Stimulated activated CD8-positive, alpha-beta memory T cell treated with anti-CD3 and anti-CD28 coated beads, Interleukin-15, amount 100 ng/mL, for 4 hours (primary cell): ENCODE results near the gene NELFCD.
A peak's percentile ranks its signal among the peaks of the same experiment; 100 is the strongest.
"Not testable (repeated sequence)": the region's sequence is repeated elsewhere in the genome, so short reads cannot be mapped to it uniquely, and the experiment has no call there.

ENCODE experiments used
- DNase-seq, 2 donors: peaks; one replicate each; pipeline ENCODE4 v3.0.0-alpha.2; 2020; ENCODE audit warnings: low read depth in 2 of 2

Gene NELFCD

GRCh38 chr20:58980711-58981627 lies at the start of gene NELFCD:
Gene NELFCD, plus strand, starts transcription at chr20:58981256. Its CDS starts 54 bp downstream, at chr20:58981310.
- peak; percentile 65 to 78 for DNase-seq

- no peak for DNase-seq
Measured at GRCh38 chr20:58932170-58932569, 48.9 kb upstream of the NELFCD start.

- no peak for DNase-seq
Measured at GRCh38 chr20:58938078-58938477, 43.0 kb upstream of the NELFCD start.

GRCh38 chr20:58938541-58938940 lies 42.5 kb upstream of the NELFCD start:
- no peak for DNase-seq

- no peak for DNase-seq
Measured at GRCh38 chr20:58941471-58941870, 39.6 kb upstream of the NELFCD start.

GRCh38 chr20:58942549-58942948 lies 38.5 kb upstream of the NELFCD start:
- no peak for DNase-seq

GRCh38 chr20:58944610-58945009 lies 36.4 kb upstream of the NELFCD start:
- DNase-seq: no peak

- no peak for DNase-seq
Measured at GRCh38 chr20:58945965-58946631, 35.0 kb upstream of the NELFCD start.

- DNase-seq: not testable (repeated sequence)
Measured at GRCh38 chr20:58947797-58948388, 33.2 kb upstream of the NELFCD start.

- no peak for DNase-seq
Measured at GRCh38 chr20:58950603-58951002, 30.5 kb upstream of the NELFCD start.

GRCh38 chr20:58953050-58953449 lies 28.0 kb upstream of the NELFCD start:
- no peak for DNase-seq

- DNase-seq: no peak
Measured at GRCh38 chr20:58956078-58956477, 25.0 kb upstream of the NELFCD start.

- no peak for DNase-seq
Measured at GRCh38 chr20:58959652-58960051, 21.4 kb upstream of the NELFCD start.

- DNase-seq: no peak
Measured at GRCh38 chr20:58963060-58963584, 17.9 kb upstream of the NELFCD start.

- DNase-seq: not testable (repeated sequence)
Measured at GRCh38 chr20:58963922-58964321, 17.1 kb upstream of the NELFCD start.

GRCh38 chr20:58965270-58966064 lies 15.6 kb upstream of the NELFCD start:
- DNase-seq: no peak

GRCh38 chr20:58967652-58968429 lies 13.2 kb upstream of the NELFCD start:
- no peak for DNase-seq

- no peak for DNase-seq
Measured at GRCh38 chr20:58969439-58969838, 11.6 kb upstream of the NELFCD start.

GRCh38 chr20:58970146-58970545 lies 10.9 kb upstream of the NELFCD start:
- no peak for DNase-seq

GRCh38 chr20:58971429-58971828 lies 9.6 kb upstream of the NELFCD start:
- DNase-seq: no peak

- no peak for DNase-seq
Measured at GRCh38 chr20:58973179-58973578, 7.9 kb upstream of the NELFCD start.
